ENCODE data around the gene PIK3R1.
"Not testable (repeated sequence)": the region's sequence is repeated elsewhere in the genome, so short reads cannot be mapped to it uniquely, and the experiment has no call there.

Gene PIK3R1

DNA sequence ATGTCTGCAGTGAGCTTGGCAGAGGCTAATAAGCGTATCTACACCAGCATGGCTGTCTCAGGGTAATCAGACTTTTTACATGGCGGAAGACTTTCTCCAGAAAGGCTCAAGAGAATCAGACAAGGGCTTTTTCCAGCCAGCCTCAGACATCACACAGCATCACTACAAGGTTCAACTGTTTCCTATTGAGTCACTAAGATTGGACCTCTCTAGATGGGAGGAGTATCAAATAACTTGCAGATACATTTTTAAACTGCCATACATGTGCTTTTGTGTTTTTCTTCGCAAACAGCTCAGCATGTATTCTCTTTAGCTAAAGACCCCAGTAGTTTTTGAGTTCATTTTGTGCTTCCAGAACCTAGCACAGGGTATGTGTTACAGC lies 22.9 kb upstream of the PIK3R1 start:
- in situ Hi-C loops (cut with MboI; ENCODE audit: low sequenced_read_pairs): no loop called here

GRCh38 chr5:68193481-68194036 lies 22.0 kb upstream of the PIK3R1 start:
- in situ Hi-C loops (cut with MboI; ENCODE audit: low sequenced_read_pairs): no loop called here

- in situ Hi-C loops (cut with MboI; ENCODE audit: low sequenced_read_pairs): no loop called here
Observed at GRCh38 chr5:68194386-68194785, 21.2 kb upstream of the PIK3R1 start.

DNA sequence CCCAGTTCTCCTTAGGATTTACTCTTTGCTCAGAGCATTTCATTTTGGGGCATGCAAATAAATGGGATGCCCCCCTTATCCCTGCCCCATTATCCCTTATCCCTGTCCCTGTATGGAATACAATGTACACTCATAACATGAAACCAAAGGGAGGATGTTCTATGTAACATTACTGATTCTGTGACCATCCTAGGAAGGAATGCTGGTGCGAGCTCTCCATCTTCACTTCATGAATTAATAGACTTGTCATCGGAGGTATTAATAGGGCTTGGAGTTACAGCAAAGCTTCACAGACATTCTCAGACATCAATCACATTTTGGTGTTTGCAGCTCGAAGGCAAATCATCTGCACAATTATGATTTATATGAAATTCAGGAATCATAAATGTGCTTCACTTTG lies 20.4 kb upstream of the PIK3R1 start:
- in situ Hi-C loops (cut with MboI; ENCODE audit: low sequenced_read_pairs): no loop called here

DNA sequence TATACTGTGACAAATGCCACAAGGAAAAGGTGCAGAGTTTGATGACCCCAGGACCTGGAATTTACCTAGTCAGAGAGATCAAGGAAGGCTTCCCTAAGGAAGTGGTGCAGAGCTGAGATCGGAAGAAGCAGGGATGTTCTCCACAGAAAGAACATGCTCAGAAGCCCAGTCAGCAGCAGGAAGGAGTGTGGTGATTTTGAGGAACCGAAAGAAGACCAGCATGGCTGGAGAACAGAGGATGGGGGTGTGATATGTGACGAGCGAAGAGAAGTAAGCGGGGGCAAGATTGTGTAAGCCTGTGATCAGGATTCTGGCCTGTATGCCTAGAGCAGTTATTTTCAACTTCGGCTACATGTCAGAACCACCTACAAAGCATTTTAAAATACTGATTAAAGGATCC lies 18.7 kb upstream of the PIK3R1 start:
- in situ Hi-C loops (cut with MboI; ENCODE audit: low sequenced_read_pairs): no loop called here

DNA sequence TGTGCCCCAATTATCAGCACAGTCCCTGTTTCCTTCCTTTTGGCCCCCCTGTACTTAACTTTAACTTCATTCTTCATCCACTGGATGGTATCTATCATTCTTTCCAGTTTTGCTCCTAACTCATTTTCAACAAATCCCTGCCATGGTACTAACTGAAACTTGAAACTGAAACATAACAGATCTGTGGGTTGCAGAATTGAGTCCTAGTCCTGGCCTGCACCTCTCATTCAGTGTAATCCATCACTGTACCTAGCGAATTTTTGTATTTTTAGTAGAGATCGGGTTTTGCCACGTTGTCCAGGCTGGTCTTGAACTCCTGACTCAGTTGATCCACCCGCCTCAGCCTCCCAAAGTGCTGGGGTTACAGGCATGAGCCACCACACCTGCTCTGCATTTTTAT lies 15.3 kb upstream of the PIK3R1 start:
- in situ Hi-C loops (cut with MboI; ENCODE audit: low sequenced_read_pairs): no loop called here

- in situ Hi-C loops (cut with MboI; ENCODE audit: low sequenced_read_pairs): not testable (repeated sequence)
Observed at GRCh38 chr5:68210654-68211053, 4.9 kb upstream of the PIK3R1 start.

- in situ Hi-C loops (cut with MboI; ENCODE audit: low sequenced_read_pairs): no loop called here
Observed at GRCh38 chr5:68214482-68215207, 911 bp upstream of the PIK3R1 start.

DNA sequence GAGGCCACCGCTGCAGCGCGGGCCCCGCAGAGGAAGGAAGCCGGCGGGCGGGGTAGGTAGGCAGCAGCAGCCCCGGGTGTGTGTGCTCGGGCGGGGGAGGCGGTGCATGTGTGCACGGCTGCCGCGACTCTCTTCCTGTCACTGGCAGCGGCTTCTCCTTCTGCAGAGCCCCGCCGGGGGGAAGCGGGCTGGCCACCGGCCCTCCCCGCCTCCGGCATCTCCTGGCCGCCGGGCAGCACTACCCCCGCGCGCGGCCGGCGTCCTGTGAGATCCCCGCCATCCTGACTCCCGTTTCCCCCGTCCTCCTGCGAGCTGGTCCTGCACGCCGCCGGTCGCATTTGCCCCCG lies 315 bp downstream of the PIK3R1 start:
- in situ Hi-C loops (cut with MboI; ENCODE audit: low sequenced_read_pairs): no loop called here

- in situ Hi-C loops (cut with MboI; ENCODE audit: low sequenced_read_pairs): no loop called here
Observed at GRCh38 chr5:68216245-68217046, 890 bp downstream of the PIK3R1 start.

- in situ Hi-C loops (cut with MboI; ENCODE audit: low sequenced_read_pairs): no loop called here
Observed at GRCh38 chr5:68217047-68217355, 1.4 kb downstream of the PIK3R1 start.

DNA sequence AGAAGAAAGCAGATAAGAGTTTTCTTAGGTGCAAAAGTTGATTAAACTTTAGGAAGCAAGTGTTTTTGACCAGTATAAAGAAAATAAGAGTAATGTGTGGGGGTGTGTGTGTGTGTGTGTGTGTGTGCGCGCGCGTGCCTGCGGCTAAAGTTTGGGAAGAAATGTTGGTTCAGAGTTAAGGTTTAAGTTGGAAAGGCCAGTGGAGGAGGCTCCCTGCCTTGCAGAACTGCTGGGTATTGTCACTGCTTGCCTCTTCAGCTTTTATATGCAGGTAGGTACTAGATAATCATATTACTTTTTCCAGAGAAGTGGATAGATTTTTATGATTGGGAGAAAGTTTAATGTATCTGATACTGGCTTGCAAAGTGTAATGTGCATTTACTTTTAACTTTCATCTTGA lies 2.0 kb downstream of the PIK3R1 start:
- in situ Hi-C loops (cut with MboI; ENCODE audit: low sequenced_read_pairs): no loop called here

- in situ Hi-C loops (cut with MboI; ENCODE audit: low sequenced_read_pairs): no loop called here
Observed at GRCh38 chr5:68219161-68219816, 3.7 kb downstream of the PIK3R1 start.

GRCh38 chr5:68220260-68220659 lies 4.7 kb downstream of the PIK3R1 start:
- in situ Hi-C loops (cut with MboI; ENCODE audit: low sequenced_read_pairs): no loop called here

DNA sequence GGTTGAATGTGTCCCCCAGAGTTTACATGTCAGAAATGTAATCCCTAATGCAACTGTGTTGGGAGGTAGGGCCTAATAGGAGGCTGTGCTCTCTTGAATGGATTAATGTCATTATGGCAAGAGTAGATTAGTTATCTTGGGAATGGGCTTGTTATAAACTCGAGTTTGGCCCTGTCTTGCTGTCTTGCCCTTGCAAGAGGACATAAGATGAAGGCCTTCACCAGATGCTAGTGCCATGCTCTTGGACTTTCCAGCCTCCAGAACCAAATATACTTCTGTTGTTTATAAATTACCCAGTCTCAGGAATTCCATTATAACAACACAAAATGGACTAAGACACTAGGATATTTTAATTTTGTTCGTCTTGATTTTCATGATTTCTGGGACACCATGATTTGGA lies 5.4 kb downstream of the PIK3R1 start:
- in situ Hi-C loops (cut with MboI; ENCODE audit: low sequenced_read_pairs): no loop called here

- in situ Hi-C loops (cut with MboI; ENCODE audit: low sequenced_read_pairs): no loop called here
Observed at GRCh38 chr5:68221488-68221887, 5.9 kb downstream of the PIK3R1 start.

DNA sequence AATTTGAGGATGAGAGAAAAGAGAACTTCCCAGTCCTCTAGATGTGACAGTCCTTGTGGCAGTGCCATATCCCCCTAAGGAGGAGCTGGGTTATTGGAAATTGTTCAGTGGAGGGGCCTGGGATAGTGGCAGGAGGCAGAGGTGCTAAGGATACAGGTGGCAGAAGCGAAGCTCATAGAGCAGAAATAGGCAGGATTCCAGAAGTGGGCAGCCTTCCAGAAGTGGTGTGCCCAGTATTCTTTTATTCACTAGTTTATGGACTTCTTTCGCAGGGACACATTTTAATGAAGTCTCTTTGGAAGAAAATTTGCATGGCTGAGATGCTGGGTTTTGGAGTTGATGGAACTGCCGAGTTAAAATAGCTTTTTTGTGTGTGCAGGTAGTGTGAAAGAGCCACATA lies 6.8 kb downstream of the PIK3R1 start:
- in situ Hi-C loops (cut with MboI; ENCODE audit: low sequenced_read_pairs): no loop called here

GRCh38 chr5:68222824-68223354 lies 7.3 kb downstream of the PIK3R1 start:
- in situ Hi-C loops (cut with MboI; ENCODE audit: low sequenced_read_pairs): no loop called here

DNA sequence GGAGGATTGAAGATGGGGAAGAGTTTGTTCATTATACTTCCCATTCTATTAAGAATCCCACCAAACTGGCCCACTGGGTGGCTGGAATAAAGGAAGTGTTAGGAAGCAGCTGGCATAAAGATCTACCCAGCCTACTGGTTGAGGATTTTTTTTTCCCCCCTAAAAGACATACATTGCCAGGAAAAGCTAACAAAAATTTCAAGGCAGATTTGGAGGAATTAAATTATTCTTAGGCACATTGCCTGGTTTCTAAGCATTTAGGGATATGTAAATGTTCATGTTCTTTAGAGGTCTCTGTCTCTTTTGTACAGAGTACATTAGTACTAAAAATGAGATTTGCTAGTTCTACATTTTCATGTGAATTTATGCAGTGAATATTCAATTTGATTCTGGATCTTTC lies 8.3 kb downstream of the PIK3R1 start:
- in situ Hi-C loops (cut with MboI; ENCODE audit: low sequenced_read_pairs): no loop called here

DNA sequence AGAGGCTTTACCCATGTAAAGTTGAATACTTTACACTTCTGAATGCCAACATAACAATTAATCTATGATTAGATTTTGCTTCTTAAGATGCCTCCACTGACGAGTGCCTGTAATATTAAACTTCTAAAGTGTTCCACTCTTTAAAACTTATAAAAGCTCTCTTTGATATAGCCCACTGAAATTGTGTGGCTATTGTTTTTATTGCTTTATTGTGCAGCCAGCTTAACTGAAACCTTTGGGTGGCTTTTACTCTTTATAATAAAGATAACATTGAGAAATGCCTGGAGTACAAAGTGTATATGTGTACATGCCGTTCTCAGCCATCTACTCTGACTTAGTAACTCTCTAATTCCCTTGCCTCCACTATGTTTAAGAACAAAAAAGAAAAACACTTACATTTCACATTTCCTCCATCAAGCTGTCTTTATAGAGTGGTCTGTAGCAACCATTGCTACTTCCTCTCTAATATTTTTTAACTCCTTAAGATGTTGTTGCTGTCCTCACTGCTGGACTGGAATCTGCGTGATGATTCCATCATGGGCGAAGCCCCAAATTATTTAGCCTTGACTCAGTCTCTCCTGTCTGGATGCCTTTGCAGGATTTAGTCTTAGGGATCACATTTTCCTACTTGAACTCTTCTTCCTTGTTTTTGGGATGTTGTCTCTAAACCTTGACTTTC lies 9.1 kb downstream of the PIK3R1 start:
- in situ Hi-C loops (cut with MboI; ENCODE audit: low sequenced_read_pairs): no loop called here
